Central memory CD8-positive, alpha-beta T cell (primary cell): Measurements from ENCODE around the gene NIPA2.

ENCODE experiments used
- ATAC-seq: fragments of 150-1000 bp; cut with Tn5 transposase; replicated peaks from 2 replicates; pipeline ENCODE4 v1.10.0; 2022; ENCODE audit warnings: mild to moderate bottlenecking, moderate FRiP score, moderate number of reproducible peaks; ENCODE audit not compliant: poor library complexity, severe bottlenecking; ENCODE audit errors: extremely low read depth
- DNase-seq, 2 donors: peaks; one replicate each; pipeline ENCODE4 v3.0.0; 2021; ENCODE audit warnings: low spot score in 2 of 2
- H3K27ac Mint-ChIP-seq: one replicate; pipeline ENCODE4 v1.8.0; 2022; ENCODE audit warnings: low read depth, mild to moderate bottlenecking, moderate library complexity, mixed read lengths
- H3K27me3 Mint-ChIP-seq: one replicate; pipeline ENCODE4 v1.8.0; 2022; ENCODE audit warnings: mixed read lengths
- H3K36me3 Mint-ChIP-seq: one replicate; pipeline ENCODE4 v1.8.0; 2022; ENCODE audit warnings: mild to moderate bottlenecking, moderate library complexity, mixed read lengths; ENCODE audit not compliant: insufficient read depth
- H3K4me1 Mint-ChIP-seq: one replicate; pipeline ENCODE4 v1.8.0; 2022; ENCODE audit warnings: mixed read lengths
- H3K4me3 Mint-ChIP-seq: one replicate; pipeline ENCODE4 v1.8.0; 2022; ENCODE audit warnings: mild to moderate bottlenecking, moderate library complexity, mixed read lengths
- H3K9me3 Mint-ChIP-seq: one replicate; pipeline ENCODE4 v1.8.0; 2022; ENCODE audit warnings: mixed read lengths

Gene NIPA2

GRCh38 chr15:22902981-22903380 lies 64.5 kb downstream of the NIPA2 start:
- no peak overlapping the region for H3K4me3 Mint-ChIP-seq
- H3K27me3 Mint-ChIP-seq, result no peaks in the 10 kb centered on the region
- H3K4me1 Mint-ChIP-seq, result no peaks in the 10 kb centered on the region

GRCh38 chr15:22903427-22903826 lies 65.0 kb downstream of the NIPA2 start:
- no peaks in the 10 kb centered on the region for H3K4me1 Mint-ChIP-seq
- H3K36me3 Mint-ChIP-seq, result no peaks in the 10 kb centered on the region
- ATAC-seq (no peak), DNase-seq (no peak)
- H3K27ac Mint-ChIP-seq, result no peak overlapping the region
- no peak overlapping the region for H3K4me3 Mint-ChIP-seq
- no peaks in the 10 kb centered on the region for H3K27me3 Mint-ChIP-seq
- no peaks in the 10 kb centered on the region for H3K9me3 Mint-ChIP-seq

More at GRCh38 chr15:22902981-22903380, 64.5 kb downstream of the NIPA2 start:
- DNase-seq (no peak), ATAC-seq (no peak)
- H3K9me3 Mint-ChIP-seq, result no peaks in the 10 kb centered on the region
- H3K36me3 Mint-ChIP-seq, result no peaks in the 10 kb centered on the region
- H3K27ac Mint-ChIP-seq, result no peak overlapping the region

- H3K27me3 Mint-ChIP-seq, result no peaks in the 10 kb centered on the region
- H3K9me3 Mint-ChIP-seq, result no peaks in the 10 kb centered on the region
- ATAC-seq (no peak), DNase-seq (no peak)
- H3K4me1 Mint-ChIP-seq, result no peaks in the 10 kb centered on the region
- no peak overlapping the region for H3K27ac Mint-ChIP-seq
- no peak overlapping the region for H3K4me3 Mint-ChIP-seq
- no peaks in the 10 kb centered on the region for H3K36me3 Mint-ChIP-seq
Observed at GRCh38 chr15:22903961-22904534, 65.6 kb downstream of the NIPA2 start.

GRCh38 chr15:22904736-22905135 lies 66.3 kb downstream of the NIPA2 start:
- H3K36me3 Mint-ChIP-seq, result no peaks in the 10 kb centered on the region
- ATAC-seq (no peak), DNase-seq (no peak)
- no peaks in the 10 kb centered on the region for H3K9me3 Mint-ChIP-seq
- H3K4me1 Mint-ChIP-seq, result no peaks in the 10 kb centered on the region
- H3K27ac Mint-ChIP-seq, result no peak overlapping the region
- no peak overlapping the region for H3K4me3 Mint-ChIP-seq
- no peaks in the 10 kb centered on the region for H3K27me3 Mint-ChIP-seq

GRCh38 chr15:22907161-22907950 lies 68.9 kb downstream of the NIPA2 start:
- ATAC-seq (no peak), DNase-seq (no peak)
- Mint-ChIP-seq H3K27ac (no peak overlapping the region), H3K27me3 (no peaks in the 10 kb centered on the region), H3K4me1 (no peaks in the 10 kb centered on the region), H3K36me3 (peaks cover 2% of the 10 kb centered on the region), H3K4me3 (no peak overlapping the region), H3K9me3 (no peaks in the 10 kb centered on the region)

- Mint-ChIP-seq H3K4me3 (no peak overlapping the region), H3K27me3 (no peaks in the 10 kb centered on the region), H3K4me1 (no peaks in the 10 kb centered on the region), H3K27ac (no peak overlapping the region), H3K36me3 (peaks cover 2% of the 10 kb centered on the region), H3K9me3 (no peaks in the 10 kb centered on the region)
- no peak for ATAC-seq
- no peak for DNase-seq
Observed at GRCh38 chr15:22908830-22909229, 70.4 kb downstream of the NIPA2 start.

GRCh38 chr15:22911306-22911705 lies 72.8 kb downstream of the NIPA2 start:
- H3K4me1 Mint-ChIP-seq, result no peaks in the 10 kb centered on the region
- H3K4me3 Mint-ChIP-seq, result no peak overlapping the region
- no peak overlapping the region for H3K27ac Mint-ChIP-seq
- H3K27me3 Mint-ChIP-seq, result no peaks in the 10 kb centered on the region
- H3K9me3 Mint-ChIP-seq, result no peaks in the 10 kb centered on the region
- peaks cover 2% of the 10 kb centered on the region for H3K36me3 Mint-ChIP-seq
- no peak for ATAC-seq
- no peak for DNase-seq

GRCh38 chr15:22912256-22912655 lies 73.8 kb downstream of the NIPA2 start:
- Mint-ChIP-seq H3K4me3 (no peak overlapping the region), H3K9me3 (no peaks in the 10 kb centered on the region), H3K27ac (no peak overlapping the region), H3K27me3 (no peaks in the 10 kb centered on the region), H3K4me1 (no peaks in the 10 kb centered on the region), H3K36me3 (peaks cover 2% of the 10 kb centered on the region)
- no peak for DNase-seq
- no peak for ATAC-seq

GRCh38 chr15:22913646-22914380 lies 75.3 kb downstream of the NIPA2 start:
- ATAC-seq, result no peak
- Mint-ChIP-seq H3K4me1 (no peaks in the 10 kb centered on the region), H3K36me3 (peaks cover 2% of the 10 kb centered on the region), H3K27ac (no peak overlapping the region), H3K27me3 (no peaks in the 10 kb centered on the region), H3K4me3 (no peak overlapping the region), H3K9me3 (no peaks in the 10 kb centered on the region)
- DNase-seq, result no peak

GRCh38 chr15:22915866-22916515 lies 77.5 kb downstream of the NIPA2 start:
- H3K4me1 Mint-ChIP-seq, result no peaks in the 10 kb centered on the region

GRCh38 chr15:22916606-22917350 lies 78.3 kb downstream of the NIPA2 start:
- Mint-ChIP-seq H3K4me1 (no peaks in the 10 kb centered on the region), H3K4me3 (no peak overlapping the region), H3K36me3 (peaks cover 1% of the 10 kb centered on the region), H3K9me3 (no peaks in the 10 kb centered on the region), H3K27ac (no peak overlapping the region), H3K27me3 (no peaks in the 10 kb centered on the region)
- DNase-seq (no peak), ATAC-seq (no peak)

More at GRCh38 chr15:22915866-22916515, 77.5 kb downstream of the NIPA2 start:
- Mint-ChIP-seq H3K27ac (no peak overlapping the region), H3K4me3 (no peak overlapping the region), H3K9me3 (no peaks in the 10 kb centered on the region), H3K36me3 (no peaks in the 10 kb centered on the region), H3K27me3 (no peaks in the 10 kb centered on the region)
- DNase-seq (no peak), ATAC-seq (no peak)

GRCh38 chr15:22917556-22917955 lies 79.1 kb downstream of the NIPA2 start:
- no peaks in the 10 kb centered on the region for H3K4me1 Mint-ChIP-seq
- H3K4me3 Mint-ChIP-seq, result no peak overlapping the region
- H3K9me3 Mint-ChIP-seq, result no peaks in the 10 kb centered on the region
- no peaks in the 10 kb centered on the region for H3K27me3 Mint-ChIP-seq
- no peak overlapping the region for H3K27ac Mint-ChIP-seq
- H3K36me3 Mint-ChIP-seq, result peaks cover 1% of the 10 kb centered on the region
- DNase-seq (no peak), ATAC-seq (no peak)
